Measurements from ENCODE around the gene CD69.

CD69 gene

DNA sequence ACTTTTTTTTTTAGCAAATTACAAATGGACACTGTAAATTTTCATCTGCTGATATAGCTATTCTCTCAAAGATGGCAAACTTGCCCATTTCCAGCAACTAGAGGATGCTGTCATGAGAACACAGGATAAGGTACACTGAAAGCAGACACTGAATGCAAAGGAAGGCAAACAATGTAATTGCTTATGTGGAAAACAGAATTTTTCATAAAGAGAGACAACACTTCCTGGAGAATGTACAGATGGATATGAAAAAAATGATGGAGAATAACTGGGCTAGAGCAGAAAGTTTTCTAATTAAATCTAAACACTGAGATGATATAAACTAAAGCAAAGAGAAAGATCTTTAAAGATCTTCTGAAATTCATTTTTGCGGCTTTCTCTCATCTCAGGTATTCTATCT is 581 bp downstream of the CD69 start:
- Mint-ChIP-seq H3K9me3 (no peaks in the 10 kb centered on the region), H3K27ac (peak overlapping the region; percentile 99), H3K4me3 (peak overlapping the region; percentile 98), H3K36me3 (peaks cover 11% of the 10 kb centered on the region), H3K4me1 (peaks cover 47% of the 10 kb centered on the region), H3K27me3 (no peaks in the 10 kb centered on the region)
- ATAC-seq (ENCODE audit: low read depth) (no peak), DNase-seq (ENCODE audit: low spot score in 2 of 2) (no peak)

DNA sequence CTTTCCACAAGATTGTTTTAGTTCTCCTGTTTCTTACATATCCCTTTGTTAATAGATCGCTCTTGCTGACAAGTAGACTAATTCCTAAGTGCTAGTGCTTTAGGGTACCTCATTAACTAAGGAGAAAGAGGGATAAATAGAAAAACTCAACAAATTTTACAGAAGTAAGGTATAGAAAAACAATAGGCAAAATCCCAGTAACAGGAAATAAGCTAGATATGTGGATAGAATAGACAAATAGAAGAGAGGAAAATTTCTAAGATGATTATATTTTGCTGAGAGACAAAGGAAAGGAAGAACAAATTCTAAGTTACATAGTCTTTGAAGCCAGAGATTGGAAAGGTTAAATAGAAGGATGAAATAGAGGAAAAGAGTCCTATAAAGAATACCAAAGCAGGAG is 1.0 kb downstream of the CD69 start:
- Mint-ChIP-seq H3K36me3 (peaks cover 12% of the 10 kb centered on the region), H3K9me3 (no peaks in the 10 kb centered on the region)
- DNase-seq (ENCODE audit: low spot score in 2 of 2), result no peak

DNA sequence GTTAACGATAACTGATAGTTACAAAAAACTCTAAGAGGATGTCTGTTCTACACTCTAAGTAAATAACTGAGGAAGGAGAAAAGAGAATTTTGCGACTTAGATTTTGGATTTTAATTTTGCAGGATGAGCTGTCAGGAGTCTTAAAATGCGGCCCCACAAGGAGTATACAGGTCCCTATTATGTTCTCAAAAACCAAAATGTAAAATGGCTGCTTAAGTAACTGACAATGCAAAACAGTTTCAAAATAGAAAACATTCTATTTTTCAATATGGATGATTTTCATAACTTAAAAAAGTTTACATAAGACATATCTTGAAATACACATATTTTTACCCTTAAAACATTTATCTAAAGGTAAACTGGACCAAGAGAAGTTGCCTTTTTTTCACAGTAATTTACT is 2.6 kb downstream of the CD69 start:
- Mint-ChIP-seq H3K4me1 (peaks cover 45% of the 10 kb centered on the region), H3K27me3 (no peaks in the 10 kb centered on the region), H3K4me3 (peak overlapping the region; percentile 98), H3K36me3 (peaks cover 16% of the 10 kb centered on the region), H3K27ac (peak overlapping the region; percentile 99), H3K9me3 (no peaks in the 10 kb centered on the region)
- no peak for DNase-seq (ENCODE audit: low spot score in 2 of 2)
- no peak for ATAC-seq (ENCODE audit: low read depth)

More for the DNA sequence above, 1.0 kb downstream of the CD69 start:
- Mint-ChIP-seq H3K27ac (peak overlapping the region; percentile 99), H3K4me1 (peaks cover 48% of the 10 kb centered on the region), H3K4me3 (peak overlapping the region; percentile 98), H3K27me3 (no peaks in the 10 kb centered on the region)
- ATAC-seq (ENCODE audit: low read depth), result no peak

DNA sequence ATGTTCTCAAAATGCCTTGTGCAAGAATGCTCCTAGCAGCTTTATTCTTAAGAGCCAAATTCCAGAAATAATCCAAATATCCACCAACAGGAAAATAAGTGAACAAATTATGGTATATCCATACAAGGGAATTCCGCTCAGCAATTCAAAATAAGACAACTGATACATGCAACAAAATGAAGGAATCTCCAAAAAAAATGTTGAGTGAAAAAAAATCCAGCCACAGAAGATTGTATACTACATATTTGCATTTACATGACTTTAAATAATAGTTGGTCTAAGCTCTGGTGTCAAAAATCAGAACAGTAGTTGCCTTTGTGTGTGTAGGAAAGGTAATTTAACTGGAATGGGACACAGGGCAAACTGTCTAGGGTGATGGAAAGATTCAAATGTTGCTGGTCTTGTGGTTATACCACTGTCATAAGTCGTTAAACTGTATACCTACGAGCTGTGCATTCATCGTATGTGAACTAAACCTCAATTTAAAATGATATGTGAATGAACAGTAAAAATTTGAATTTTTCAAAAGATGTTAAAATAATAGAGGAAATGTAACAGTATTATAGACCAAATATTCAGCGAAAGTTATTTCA is 3.2 kb downstream of the CD69 start:
- Mint-ChIP-seq H3K27me3 (no peaks in the 10 kb centered on the region), H3K9me3 (no peaks in the 10 kb centered on the region), H3K4me3 (peak overlapping the region; percentile 98), H3K4me1 (peaks cover 42% of the 10 kb centered on the region), H3K27ac (peak overlapping the region; percentile 99), H3K36me3 (peaks cover 16% of the 10 kb centered on the region)
- DNase-seq (ENCODE audit: low spot score in 2 of 2) (no peak), ATAC-seq (ENCODE audit: low read depth) (no peak)

DNA sequence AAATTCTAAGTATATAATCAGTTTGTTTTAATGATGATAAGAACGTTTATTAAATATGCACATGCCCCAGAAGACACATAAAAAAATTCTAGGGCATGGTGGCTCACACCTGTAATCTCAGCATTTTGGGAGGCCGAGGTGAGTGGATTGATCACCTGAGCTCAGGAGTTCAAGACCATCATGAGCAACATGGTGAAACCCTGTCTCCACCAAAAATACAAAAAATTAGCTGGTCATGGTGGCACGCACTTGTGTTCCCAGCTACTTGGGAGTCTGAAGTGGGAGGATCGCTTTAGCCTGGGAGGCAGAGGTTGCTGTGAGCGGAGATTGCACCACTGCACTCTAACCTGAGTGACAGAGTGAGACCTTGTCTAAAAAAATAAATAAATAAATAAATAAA is 4.0 kb downstream of the CD69 start:
- Mint-ChIP-seq H3K36me3 (peaks cover 17% of the 10 kb centered on the region), H3K27ac (peak overlapping the region; percentile 99), H3K27me3 (no peaks in the 10 kb centered on the region), H3K9me3 (no peaks in the 10 kb centered on the region), H3K4me3 (peak overlapping the region; percentile 24), H3K4me1 (peaks cover 39% of the 10 kb centered on the region)
- DNase-seq (ENCODE audit: low spot score in 2 of 2) (no peak), ATAC-seq (ENCODE audit: low read depth) (no peak)

DNA sequence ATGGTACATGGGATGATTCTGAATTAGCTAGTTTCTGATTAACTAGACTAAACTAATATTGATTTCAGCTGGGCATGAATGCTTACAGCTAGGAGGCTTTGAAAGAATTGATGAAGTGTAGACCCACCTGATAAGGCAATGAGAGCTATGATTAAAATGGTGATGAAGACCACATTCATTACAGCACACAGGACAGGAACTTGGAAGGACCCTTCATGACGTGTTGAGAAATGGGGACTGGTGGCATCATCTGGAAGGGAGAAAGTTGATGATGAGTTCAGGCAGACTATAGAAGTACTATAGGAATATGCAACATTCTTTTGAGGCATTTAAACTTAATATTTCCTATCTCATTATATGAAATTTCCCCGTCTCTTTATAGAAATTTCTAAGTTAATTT is 4.5 kb downstream of the CD69 start:
- Mint-ChIP-seq H3K4me3 (no peak overlapping the region), H3K27ac (peak overlapping the region; percentile 99), H3K9me3 (no peaks in the 10 kb centered on the region), H3K27me3 (no peaks in the 10 kb centered on the region), H3K4me1 (peaks cover 38% of the 10 kb centered on the region), H3K36me3 (peaks cover 19% of the 10 kb centered on the region)
- ATAC-seq (ENCODE audit: low read depth) (no peak), DNase-seq (ENCODE audit: low spot score in 2 of 2) (no peak)

DNA sequence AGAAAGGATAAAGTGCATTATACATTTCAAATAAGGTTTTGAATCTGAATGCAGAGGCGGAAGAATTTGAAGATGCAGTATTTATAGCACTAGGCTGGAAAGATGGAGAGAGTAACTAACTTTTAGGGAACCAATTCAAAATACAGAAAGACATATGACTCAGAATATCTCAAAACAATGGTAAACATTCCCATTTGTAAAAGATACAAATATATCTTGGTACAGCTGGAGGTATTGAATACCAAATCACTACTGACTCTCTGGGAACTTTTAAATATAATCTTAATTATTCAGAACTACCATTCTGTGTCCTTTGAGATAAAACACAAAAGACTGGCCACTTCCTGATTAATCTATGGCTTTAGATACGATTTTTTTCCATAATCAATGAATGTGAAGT is 5.1 kb downstream of the CD69 start:
- Mint-ChIP-seq H3K9me3 (no peaks in the 10 kb centered on the region), H3K27me3 (no peaks in the 10 kb centered on the region), H3K4me1 (peaks cover 35% of the 10 kb centered on the region), H3K4me3 (no peak overlapping the region), H3K36me3 (peaks cover 19% of the 10 kb centered on the region), H3K27ac (peak overlapping the region; percentile 62)
- ATAC-seq (ENCODE audit: low read depth) (no peak), DNase-seq (ENCODE audit: low spot score in 2 of 2) (no peak)

DNA sequence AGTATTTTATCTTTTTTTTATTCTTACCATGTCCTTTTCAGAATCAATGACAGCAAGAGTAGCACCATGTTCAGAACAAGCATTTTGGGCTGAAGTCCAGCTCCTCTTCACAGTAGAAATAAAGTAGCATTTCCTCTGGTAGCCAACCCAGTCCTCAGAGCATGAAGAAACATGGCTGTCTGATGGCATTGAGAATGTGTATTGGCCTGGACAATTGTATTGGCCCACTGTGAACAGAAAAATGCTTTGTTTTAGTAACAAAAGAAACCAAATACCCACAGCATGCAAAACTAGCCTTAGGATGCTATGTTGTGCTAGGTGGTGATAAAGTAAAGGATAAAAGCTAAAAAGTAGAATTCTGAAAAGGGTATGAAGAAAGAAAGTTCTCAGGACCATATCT is 5.7 kb downstream of the CD69 start:
- Mint-ChIP-seq H3K36me3 (peaks cover 19% of the 10 kb centered on the region), H3K27ac (peak overlapping the region; percentile 62), H3K4me1 (peaks cover 35% of the 10 kb centered on the region), H3K9me3 (no peaks in the 10 kb centered on the region), H3K27me3 (no peaks in the 10 kb centered on the region), H3K4me3 (no peak overlapping the region)
- ATAC-seq (ENCODE audit: low read depth), result no peak
- DNase-seq (ENCODE audit: low spot score in 2 of 2), result no peak

DNA sequence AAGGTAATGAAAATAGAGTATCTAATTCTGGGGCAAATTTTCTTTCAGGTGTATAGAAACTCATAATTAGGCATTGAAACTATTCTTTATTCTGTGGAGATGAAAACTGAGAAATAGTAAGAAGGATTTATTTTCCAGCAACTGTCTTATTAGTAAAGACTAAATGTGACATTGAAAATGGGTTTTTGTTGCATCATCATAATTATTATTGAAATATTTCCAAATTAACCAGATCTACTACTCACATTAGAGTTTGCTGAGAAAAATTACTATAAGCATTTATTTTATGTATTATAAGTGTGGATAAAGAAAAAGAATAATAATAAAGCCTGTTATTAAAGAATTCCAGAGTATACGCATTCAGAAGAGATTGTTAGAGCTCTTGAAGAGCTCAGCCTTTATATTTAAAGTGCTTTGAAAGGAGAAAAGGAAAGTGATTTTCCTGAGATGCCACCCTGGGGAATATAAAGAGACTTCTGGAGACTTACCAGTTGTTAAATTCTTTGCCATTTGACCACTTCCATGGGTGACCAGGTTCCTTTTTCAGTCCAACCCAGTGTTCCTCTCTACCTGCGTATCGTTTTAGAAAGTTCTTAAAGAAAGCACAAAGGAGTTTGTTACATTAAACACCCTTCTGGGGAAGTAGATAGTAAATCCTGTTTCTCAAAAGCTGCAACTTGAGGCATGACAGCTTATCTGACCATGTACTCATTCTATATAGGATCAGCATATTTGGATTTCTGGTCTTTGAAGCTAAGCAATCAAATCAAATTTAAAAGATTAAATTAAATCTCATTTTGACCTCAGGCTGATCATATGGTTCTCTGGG is 6.4 kb downstream of the CD69 start:
- Mint-ChIP-seq H3K27ac (peak overlapping the region; percentile 62), H3K27me3 (no peaks in the 10 kb centered on the region), H3K4me1 (peaks cover 30% of the 10 kb centered on the region), H3K9me3 (no peaks in the 10 kb centered on the region), H3K36me3 (peaks cover 16% of the 10 kb centered on the region), H3K4me3 (no peak overlapping the region)
- no peak for DNase-seq (ENCODE audit: low spot score in 2 of 2)
- ATAC-seq (ENCODE audit: low read depth), result no peak

DNA sequence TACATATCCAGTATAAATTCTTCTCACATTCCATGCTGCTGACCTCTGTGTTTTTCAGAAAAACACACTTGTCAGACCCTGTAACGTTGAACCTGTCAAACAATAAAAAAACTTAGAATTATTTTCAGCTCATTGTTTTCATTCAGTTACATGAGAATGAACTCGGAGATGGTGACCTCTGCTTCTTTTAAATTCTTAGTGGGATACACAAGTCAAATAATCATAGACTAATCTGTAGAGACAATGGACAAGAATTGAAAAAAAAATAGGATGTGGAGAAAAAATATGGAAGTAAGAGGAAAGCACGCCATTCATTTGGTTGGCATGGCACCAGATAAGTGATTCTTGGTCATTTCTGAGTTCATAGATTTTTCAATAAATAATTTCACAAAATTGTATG is 7.2 kb downstream of the CD69 start:
- Mint-ChIP-seq H3K27me3 (no peaks in the 10 kb centered on the region), H3K27ac (peak overlapping the region; percentile 84), H3K4me1 (peaks cover 28% of the 10 kb centered on the region), H3K4me3 (no peak overlapping the region), H3K36me3 (peaks cover 16% of the 10 kb centered on the region), H3K9me3 (no peaks in the 10 kb centered on the region)
- no peak for DNase-seq (ENCODE audit: low spot score in 2 of 2)
- ATAC-seq (ENCODE audit: low read depth), result no peak

DNA sequence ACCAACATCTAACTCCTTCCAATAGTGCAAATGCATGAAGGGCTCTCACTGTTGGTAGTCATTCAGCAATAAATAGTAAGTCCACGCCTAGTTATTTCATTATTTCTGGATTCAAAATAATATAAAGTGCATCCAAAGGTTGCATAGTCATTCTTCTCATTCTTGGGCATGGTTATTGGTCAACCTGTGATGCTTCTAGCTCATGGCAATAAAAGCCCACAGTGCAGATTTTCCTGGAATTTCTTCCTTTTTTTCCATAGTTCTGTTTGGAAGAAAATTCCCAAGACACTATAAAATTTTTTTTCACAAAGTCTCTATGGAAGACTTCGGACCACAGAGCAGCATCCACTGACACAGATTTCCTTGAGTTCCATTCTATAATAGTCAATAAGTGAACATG is 7.6 kb downstream of the CD69 start:
- Mint-ChIP-seq H3K4me1 (peaks cover 26% of the 10 kb centered on the region), H3K27ac (peak overlapping the region; percentile 84), H3K9me3 (no peaks in the 10 kb centered on the region), H3K36me3 (peaks cover 16% of the 10 kb centered on the region), H3K27me3 (no peaks in the 10 kb centered on the region), H3K4me3 (no peak overlapping the region)
- DNase-seq (ENCODE audit: low spot score in 2 of 2) (no peak), ATAC-seq (ENCODE audit: low read depth) (no peak)

DNA sequence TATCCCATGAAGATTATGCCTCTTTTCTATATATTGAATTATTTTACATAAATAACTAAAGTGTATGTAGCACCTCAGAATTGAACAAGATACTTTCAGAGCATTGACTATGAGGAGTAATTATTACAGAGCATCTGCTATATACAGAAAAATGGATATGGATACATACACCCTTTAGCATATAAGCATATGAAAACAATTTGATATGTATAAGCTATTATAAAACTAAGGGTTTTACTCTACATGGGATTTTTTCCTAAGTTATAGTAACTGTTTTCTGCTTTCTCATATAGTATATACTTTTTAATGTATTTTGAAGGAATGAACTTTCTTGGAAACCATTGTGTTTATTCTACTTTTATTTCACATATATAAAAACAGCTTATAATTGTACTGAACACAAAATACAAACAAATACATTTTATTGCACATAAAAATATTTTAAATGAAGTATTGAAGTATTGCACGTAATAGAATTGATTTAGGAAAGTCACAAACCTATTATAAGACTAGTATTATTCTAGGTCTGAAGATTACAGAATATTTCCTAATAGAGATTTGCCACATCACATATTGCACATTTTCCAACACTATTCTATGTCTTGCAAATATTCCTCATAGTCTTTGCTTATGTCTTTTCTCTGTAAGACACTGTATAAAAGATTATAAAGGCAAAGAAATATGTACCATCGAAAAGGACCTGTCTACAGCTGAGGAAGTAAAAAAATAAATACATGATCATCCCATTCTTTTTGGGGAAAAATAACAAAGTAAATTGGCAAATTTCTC is 8.4 kb downstream of the CD69 start:
- H3K27ac Mint-ChIP-seq, result peak overlapping the region; percentile 84
- ATAC-seq (ENCODE audit: low read depth), result peak; percentile 9
- H3K4me3 Mint-ChIP-seq, result no peak overlapping the region
- H3K9me3 Mint-ChIP-seq, result no peaks in the 10 kb centered on the region
- no peaks in the 10 kb centered on the region for H3K27me3 Mint-ChIP-seq
- peaks cover 22% of the 10 kb centered on the region for H3K4me1 Mint-ChIP-seq
- no peak for DNase-seq (ENCODE audit: low spot score in 2 of 2)
- peaks cover 16% of the 10 kb centered on the region for H3K36me3 Mint-ChIP-seq

DNA sequence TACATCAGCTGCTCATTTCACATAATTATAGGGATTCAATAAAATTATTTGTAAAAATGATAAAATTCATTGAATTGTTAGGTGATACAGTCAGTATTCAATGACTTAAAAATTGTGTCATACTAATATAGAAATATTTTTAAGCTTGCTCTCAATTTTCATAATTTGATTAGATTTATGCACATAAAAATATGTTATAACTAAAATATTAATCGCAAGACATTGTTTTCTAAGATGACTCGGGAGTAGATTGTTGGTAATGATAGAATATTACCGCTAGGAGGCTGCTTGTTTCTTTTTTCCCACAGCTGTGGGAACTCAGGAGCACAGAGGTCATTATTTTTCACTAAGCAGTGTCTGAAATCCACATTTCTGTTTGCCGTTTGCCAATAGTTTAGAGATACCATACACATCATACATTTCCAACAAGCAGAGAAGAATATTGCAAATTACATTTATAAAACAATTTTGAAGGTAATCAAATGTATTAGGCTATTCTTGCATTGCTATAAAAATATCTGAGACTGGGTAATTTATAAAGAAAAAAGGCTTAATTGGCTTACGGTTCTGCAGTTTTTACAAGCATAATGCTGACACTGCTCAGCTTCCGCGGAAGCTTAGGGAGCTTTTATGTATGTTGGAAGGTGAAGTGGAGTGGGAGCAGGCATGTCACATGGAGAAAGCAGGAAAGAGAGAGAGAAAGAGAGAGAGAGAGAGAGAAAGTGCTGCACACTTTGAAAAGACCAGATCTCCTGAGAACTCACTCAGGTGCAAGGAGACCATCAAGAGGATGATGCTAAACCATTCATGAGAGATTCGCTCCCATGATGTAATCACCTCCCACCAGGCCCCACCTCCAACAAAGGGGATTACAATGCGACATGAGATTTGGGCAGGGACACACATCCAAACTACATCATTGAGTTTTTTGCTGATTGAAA is 9.2 kb downstream of the CD69 start:
- peaks cover 18% of the 10 kb centered on the region for H3K4me1 Mint-ChIP-seq
- no peaks in the 10 kb centered on the region for H3K9me3 Mint-ChIP-seq
- no peaks in the 10 kb centered on the region for H3K27me3 Mint-ChIP-seq
- peak; percentile 47 for ATAC-seq (ENCODE audit: low read depth)
- DNase-seq (ENCODE audit: low spot score in 2 of 2), result no peak
- peaks cover 14% of the 10 kb centered on the region for H3K36me3 Mint-ChIP-seq
- no peak overlapping the region for H3K4me3 Mint-ChIP-seq
- H3K27ac Mint-ChIP-seq, result peak overlapping the region; percentile 58
